GM19351 (cell line): Measurements from ENCODE around the gene JUP.
"Not testable (repeated sequence)": the region's sequence is repeated elsewhere in the genome, so short reads cannot be mapped to it uniquely, and the experiment has no call there.

Experiments
- ATAC-seq: cut with Tn5 transposase; IDR thresholded peaks from one replicate; pipeline ENCODE4 v1.9.1; 2021; ENCODE audit warnings: mild to moderate bottlenecking, moderate library complexity; ENCODE audit not compliant: unreplicated experiment

JUP gene

DNA sequence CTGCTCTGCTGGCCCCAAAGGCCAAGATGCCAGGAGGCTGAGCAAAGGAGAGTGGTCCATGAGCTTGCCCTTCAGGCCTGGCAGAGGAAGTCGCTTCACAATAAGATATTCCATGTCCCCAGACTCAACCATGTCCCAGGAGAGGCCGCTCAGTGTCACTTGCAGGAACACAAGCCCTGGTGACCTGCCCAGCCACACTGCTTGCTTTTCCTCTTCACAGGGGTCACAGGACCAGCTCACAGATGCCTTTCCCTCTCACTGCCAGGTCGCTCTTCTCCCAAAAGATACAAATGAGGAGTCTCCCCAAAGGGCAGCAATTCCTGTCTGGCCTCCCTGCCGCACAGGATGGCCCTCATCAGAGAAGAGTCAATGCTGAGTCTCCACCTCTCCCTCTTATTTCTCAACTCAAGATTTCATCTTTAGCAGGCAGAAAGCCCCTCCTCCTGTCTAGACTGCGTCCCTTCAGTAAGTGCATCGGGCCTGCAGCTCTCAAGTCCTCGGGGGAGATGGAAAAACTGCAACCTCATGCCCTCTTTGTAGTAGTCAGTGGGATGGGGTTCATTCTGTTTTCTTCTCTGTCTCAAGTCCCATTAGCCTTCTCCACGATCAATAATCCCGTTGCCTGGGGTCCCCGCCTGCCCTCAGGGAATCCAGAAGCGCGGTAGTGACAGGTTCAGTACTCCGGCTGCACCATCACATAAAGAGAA, 5.0 kb downstream of the JUP start:
- ATAC-seq, result no peak

DNA sequence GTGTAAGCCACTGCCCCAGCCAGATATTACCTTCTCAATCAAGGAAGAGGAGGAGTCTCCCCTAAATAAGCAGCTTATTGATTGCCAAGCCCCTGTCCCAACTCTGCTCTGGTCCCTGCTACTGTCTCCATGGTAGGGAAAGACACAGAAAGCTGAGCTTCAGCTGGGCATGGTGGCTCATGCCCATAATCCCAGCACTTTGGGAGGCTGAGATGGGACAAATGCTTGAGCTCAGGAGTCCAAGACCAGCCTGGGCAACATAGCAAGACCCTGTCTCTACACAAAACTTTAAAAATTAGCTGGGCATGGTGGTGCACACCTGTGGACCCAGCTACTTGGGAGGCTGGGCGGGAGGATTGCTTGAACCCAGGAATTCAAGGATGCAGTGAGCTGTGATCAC, 6.6 kb downstream of the JUP start:
- ATAC-seq, result no peak

DNA sequence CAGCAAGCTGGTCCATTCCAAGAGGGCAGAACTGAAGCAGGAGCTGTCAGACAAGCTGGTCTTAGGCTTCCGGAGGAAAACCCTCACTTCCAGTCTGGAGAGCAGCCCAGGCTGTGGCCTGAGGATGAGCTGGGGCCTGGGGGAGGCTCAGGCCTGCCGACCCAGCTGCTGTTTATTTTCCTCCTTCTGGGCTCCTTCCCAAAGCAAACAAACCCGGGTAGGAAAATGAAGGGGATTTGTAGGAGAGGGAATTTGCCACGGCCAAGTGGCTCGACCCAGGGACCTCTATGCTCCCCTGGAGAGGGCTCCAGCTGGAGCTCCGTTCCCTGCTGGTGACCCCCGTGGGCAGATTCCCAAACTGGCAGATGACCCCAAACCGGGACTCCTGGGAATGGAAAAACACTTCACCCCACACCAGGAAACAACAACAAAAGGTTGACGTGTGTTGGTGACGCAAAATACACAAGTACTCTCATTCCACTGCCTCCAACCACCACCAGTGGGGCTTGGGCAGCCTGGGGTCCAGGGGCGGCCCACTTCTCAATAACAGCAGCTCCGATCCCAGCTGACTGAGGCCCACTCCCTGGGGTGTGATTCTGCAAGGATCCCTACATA, 8.8 kb downstream of the JUP start:
- no peak for ATAC-seq

DNA sequence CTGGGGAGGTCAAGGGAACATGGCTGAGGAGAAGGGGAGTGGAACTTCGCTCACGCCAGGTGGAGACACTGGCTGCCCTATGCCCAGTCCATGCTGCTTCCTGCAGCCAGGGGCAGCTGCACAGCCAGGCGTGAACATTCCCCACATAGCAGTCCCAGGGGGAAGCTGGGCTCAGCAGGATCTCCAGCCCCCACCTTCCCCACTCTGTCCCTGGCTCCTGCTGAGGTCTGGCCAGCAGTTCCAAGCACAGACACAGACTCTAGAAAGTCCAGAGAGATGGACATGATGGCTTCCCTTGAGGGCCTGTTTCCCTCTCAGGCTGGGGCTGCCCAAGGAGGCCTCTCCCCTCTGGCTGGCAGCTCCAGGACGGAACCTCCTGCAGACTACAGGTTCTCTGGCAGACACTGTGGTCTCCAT, 9.3 kb downstream of the JUP start:
- ATAC-seq, result no peak

DNA sequence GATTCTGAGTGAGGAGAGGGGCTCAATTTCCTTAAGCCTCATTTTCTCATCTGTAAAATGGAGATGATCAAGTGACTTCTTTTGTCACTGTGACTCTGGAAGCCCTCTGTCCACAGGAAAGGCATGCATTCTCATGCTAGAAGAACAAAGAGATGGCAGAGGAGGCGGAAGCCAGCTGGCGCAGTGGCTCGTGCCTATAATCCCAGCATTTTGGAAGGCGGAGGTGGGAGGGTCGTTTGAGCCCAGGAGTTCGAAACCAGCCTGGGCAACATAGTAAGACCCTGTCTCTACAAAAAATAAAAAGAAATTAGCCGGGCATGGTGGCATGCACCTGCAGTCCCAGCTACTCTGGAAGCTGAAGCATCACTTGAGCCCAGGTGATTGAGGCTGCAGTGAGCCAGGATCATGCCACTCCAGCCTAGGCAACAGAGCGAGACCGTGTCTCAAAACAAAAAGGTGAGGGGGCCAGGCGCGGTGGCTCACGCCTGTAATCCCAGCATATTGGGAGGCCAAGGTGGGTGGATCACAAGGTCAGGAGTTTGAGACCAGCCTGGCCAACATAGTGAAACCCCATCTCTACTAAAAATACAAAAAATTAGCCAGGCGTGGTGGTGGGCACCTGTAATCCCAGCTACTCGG, 10.1 kb downstream of the JUP start:
- ATAC-seq, result not testable (repeated sequence)

DNA sequence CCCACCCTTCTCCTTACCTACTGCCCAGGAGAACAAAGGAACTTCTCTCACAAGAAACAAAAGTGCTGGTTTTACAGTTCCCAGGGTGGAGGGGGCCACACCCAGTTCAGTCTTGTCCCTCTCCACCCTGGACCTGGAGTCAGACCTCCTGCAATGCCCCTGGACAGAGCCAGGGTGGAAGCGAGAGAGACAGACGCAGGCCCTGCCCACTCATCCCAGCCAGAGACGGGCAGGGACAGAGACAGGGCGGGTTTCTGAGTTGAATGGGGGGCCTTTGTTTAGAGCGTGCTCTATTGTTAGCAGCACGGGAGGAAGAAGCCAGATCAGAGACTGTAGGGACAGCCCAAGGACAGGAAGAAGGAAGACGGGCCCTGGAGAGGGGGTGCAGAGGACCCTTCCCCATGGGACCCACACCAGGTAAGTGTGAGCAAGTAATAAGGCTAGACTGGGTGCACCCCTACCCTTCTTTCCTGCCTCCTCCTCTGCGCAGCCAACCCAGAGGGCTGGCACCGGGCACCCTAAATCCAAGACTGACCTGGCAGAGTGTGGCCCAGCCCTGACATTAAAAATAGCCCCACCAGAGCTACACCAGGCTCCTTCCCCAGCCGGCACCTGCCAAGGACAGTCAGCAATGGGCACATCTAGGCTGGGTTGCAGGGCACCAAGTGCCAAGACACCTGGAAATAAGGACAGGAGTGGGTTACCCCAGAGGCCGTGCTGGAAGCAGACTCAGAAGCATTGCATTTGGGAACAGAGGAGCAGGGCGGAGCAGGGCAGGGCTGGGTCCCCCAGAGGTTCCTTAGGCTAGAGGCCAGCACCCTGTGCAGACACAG, 10.9 kb downstream of the JUP start:
- no peak for ATAC-seq

DNA sequence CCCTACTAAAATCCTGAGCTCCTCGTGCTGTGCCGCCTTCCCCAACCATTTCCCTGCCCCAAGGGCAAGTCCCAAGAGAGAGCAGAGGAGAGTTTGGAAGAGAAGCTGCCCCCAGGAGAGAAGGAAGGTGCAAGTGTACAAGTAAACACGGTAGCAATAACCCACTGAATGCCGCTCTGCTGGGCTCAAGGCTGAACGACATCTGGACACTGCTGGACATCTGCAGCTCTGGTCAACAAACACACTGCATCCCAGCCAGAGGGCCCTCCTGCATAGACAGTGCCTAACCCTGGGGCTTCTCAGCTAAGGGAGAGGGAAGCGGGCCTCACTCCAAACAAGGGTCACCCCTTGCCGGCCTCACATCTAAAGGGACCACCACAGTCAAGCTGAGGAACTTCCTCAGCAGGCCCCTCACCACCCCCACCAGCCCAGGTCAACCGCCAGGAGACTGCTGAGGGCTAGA, 12.7 kb downstream of the JUP start:
- ATAC-seq, result no peak

DNA sequence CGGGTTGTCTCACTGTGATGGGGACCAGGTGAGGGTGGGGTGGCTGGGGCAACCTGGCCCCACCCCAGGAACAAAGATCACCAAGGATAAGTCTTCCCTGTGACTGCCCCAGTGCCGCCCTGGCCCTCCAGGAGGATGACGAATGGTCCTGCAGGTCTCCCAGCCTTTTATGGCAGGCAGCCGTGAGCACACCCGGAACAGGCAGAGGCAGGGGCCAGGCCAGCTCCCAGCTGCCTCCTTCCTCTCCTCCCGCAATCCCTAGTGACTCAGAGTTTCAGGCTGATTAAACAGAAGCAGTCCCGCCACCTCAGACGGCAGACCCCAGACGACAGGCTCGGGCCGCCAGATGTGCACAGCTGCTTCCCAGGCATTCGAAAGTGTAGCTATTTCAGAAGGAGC, 13.3 kb downstream of the JUP start:
- no peak for ATAC-seq

DNA sequence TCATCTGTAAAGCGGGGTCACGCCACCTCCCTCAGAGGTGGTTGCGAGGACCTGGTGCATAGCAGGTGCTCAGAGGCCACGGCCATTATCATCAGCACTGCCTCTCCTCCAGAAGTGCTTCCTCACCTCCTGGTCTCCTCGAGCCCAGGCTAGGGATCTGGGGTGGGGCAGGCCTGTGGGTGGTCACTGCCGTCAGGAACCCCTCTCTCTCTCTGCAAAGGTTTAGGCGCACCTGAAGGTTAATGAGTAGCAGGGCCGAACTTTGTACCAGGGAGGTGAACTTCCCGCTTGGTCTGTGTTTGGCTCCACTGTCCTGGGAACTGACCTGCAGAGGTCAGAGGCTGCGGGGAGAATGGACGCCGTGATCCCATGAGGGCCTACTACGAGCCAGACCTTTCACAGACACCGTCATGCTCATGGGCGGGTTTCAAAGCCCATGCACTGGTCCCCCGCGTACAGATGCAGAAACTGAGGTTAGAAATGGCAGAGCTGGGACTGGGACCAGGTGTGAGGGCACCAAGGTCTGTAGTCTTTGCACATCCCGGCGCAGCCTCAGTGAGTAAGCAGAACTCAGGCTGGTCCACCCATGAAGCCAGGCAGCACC, 13.8 kb downstream of the JUP start:
- ATAC-seq, result no peak

DNA sequence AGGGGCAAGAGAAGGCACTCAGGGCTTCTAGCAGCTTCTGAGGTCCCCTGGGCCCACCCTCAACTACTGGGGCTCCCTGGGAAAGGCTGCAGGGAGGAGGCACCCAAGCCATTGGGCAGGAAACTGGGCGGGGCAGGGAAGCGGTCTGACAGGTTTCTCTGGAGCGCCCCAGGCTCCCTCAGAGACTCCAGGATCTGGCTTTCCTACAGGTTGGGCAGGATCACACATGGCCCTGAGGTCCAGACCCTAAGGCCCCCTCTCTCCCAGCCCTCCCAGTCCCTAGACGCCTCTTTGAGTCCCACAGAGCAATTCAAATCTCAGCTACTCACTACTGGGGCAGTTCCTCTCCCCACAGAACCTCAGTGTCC, 14.3 kb downstream of the JUP start:
- ATAC-seq, result no peak

DNA sequence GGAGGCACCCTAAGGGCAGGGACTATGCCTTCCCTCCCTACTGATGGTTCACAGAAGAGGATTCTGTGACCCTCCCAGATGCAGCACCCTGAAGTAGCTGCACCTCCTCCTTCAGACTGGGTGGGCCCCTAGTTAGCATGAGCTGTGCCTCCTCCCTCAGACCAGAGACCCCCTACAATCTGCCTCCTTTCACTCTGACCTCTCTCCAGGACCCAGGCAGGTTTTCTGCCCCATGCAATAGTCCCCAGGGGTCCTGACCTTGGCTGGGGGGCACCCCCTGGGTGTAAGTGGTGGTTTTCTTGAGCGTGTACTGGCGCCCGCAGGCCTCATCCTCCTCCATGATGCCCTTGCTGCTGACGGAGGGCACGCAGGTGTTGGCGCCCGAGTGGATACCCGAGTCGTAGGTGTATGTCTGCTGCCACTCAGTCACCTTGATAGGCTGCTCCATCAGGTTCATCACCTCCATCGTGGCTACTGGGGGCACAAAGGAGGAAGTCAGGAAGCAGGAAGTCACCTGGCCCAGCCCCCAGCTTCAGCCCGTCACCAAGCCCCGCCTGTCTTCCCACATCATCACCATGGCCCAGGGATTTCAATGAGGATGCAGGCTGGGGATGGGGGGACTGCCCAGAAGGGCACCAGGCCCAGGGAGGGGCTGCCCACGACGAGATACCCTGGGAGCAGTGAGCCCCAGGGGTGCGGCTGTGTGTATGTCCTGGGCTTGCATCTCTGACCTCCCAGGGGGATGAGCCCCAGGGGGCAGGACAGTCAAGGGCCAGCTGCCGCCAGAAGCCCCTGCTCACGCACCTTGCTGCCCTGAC, 14.9 kb downstream of the JUP start:
- no peak for ATAC-seq

DNA sequence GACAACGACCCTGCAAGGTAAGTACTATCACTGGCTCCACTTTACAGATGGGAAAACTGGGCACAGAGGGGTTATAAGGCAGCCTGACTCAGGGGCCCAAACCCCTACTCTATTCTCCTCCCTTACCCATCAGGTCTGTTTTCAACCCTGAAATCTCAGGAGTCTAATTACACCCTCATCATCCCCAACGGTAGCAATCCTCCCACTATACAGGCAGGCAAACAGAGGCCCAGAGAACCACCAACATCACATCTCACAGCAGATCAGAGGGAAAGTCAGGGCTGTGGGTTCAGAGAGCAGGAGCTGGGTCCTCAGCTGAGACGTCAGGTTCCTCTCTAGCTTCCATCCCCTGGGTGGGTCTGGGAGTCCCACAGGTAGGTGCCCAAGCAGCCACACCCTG, 16.5 kb downstream of the JUP start:
- no peak for ATAC-seq

DNA sequence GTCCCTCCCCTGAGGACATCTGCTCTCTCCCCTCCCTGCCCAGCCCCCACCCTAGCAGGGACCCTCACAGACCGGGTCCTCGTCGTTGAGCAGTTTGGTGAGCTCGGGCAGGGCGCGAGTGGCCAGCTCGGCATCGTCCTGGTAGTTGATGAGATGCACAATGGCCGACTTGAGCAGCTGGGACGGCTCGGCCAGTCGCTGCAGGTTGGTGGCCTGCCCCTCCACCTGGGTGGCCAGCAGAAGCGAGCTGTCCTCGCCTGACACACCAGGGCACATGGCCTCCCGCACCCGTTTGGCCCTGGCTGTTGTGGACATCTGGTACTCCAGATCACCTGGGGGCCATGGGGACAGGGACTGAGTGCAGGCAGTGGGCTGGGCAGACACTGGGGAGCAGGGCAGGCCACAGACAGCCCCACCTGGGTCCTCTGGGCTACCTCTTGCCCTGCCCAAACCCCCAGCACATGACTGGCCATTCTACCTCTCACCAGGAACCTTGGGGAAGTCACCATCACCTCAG, 17.1 kb downstream of the JUP start:
- no peak for ATAC-seq

DNA sequence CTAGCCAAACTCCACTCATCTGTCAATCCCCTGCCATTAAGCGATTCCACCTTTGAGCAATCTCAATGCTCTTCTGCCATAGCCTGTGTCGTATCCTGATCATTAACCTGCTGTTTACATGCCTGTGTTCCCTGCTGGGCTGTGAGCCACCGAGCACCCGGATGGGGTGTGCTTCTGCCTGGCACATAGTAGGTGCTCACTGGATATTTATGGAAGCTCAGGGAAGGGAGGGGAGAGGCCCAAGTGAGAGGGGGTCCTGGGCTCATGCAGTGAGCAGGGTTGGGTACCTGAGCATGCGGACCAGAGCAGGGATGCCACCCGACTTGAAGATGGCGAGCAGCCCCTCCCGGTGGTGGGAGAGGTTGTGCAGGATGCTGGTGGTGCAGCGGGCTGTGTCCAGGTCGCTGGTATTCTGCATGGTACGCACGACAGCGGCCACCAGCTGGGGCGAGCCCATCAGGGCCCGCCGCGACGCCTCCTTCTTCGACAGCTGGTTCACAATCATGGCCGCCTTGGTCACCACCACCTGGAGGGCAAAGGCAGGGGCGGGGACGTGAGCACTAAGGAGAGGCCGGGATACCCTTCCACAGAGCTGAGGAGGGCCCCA, 17.7 kb downstream of the JUP start:
- ATAC-seq, result no peak

DNA sequence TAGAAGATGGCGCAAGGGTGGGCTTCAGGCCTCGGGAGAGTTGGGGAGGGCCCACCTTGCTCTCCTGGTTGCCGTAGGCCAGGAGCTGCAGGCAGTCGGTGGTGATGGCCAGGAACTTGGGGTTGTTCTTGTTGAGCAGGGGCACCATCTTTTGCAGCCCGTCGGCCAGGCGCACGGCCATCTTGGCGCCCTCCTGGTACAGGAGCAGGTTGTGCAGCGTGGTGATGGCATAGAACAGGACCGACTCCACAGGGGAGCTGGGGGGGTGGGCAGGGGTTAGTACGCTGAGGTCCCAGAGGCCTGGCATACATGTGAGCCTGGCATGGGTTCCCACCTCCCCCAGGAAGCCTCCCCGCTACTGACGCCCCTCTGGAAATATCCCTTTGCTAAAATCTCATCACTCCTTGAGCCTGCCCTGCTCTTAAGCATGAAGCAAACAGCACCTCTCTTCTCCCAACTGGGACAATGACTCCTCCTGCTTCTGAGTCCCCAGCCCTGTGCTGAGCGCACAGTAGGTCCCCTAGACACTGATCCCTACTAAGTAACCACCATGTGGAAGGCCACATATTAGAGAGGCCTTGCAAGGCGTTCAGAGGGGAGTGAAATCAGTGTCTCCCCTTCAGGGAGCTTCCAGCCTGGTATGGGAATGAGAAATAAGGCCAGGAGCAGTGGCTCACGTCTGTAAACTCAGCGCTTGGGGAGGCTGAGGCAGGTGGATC, 19.0 kb downstream of the JUP start:
- no peak for ATAC-seq

DNA sequence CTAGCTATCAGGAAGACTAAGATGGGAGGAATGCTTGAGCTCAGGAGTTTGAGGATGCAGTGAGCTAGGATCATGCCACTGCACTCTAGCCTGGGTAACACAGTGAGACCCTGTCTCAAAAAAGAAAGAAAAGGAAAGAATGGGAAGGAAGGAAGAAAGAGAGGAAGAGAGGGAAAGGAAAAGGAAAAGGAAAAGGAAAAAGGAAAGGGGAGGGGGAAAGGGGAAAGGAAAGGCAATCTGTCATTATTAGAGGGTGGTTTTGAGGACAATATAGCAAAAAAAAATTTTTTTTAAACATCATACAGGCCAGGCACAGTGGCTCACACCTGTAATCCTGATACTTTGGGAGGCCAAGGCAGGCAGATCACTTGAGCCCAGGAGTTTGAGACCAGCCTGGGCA, 20.4 kb downstream of the JUP start:
- ATAC-seq, result no peak

DNA sequence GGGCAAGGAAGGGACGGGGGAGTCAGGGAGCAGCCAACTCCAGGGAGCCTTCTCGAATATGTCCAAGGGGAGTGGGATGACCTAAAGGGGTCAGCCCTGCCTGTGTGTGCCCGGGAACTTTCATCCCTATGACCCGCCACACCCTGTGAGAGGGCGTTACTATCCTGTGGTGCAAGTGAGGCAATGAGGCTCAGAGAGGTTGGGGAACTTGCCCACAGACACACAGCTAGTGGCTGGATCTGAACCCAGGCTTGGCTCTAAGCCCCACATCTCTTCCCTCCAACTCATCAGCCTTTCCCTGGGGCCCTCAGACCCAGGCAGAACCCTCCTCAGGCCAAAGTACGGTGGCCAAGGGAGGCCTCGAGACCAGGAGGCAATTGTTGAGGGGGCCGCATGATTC, 23.2 kb downstream of the JUP start:
- no peak for ATAC-seq

DNA sequence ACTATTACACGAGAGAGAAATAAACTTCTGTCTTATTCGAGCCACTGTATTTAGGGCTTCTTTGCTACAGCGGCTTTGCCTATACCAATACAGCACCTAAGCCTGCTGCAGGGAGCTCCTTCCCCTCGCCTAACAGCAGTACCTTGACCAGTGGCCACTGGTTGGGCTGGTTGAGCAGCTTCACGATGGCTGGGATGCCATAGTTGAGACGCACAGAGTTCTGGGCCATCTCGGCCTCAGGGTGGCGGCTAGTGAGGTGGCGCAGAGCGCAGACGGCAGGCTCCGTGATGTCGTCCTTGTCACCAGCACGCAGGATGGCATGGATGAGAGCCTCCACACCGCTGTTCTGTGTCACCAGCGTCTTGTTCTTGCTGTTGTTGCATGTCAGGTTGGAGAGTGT, 23.7 kb downstream of the JUP start:
- no peak for ATAC-seq

DNA sequence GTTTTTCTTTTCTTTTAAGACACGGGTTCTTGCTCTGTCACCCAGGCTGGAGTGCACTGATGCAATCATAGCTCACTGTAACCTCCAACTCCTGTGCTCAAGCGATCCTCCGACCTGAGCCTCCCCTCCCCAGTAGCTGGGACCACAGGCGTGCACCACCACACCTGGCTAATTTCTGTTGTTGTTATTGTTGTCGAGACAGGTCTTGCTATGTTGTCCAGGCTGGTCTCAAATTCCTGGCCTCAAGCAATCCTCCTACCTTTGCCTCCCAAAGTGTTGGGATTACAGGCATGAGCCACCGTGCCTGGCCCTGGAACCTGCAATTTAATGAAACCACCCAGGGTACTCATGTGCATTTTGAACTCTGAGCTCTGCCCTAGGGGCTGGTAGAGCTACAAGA, 24.1 kb downstream of the JUP start:
- no peak for ATAC-seq
